Common myeloid progenitor, CD34-positive (primary cell): ENCODE data around the gene XIRP2.

Experiments
- CTCF ChIA-PET: fragments of 350-600 bp; sonication (Branson Sonifier 250); formaldehyde crosslinking; loops from one replicate; lab custom pipeline; 2021; ENCODE audit warnings: antibody characterized with exemption; lab: Charles Lee
- POLR2A ChIA-PET: fragments of 350-600 bp; sonication (Branson Sonifier 250); formaldehyde crosslinking; loops from one replicate; lab custom pipeline; 2021; ENCODE audit warnings: antibody characterized with exemption; lab: Charles Lee
- DNase-seq, 3 donors: peaks; one replicate each; pipeline versions ENCODE4 v3.0.0 to v3.0.0-alpha.2; 2013
- H3K27ac ChIP-seq, 2 experiments: 1 replicate in 1 of 2; 2 replicates in 1 of 2; pipeline ENCODE4 v1.7.0; 2013; ENCODE audit warnings: inconsistent platforms in 2 of 2, low read length in 2 of 2, mild to moderate bottlenecking in 2 of 2, low read depth in 1 of 2, moderate library complexity in 1 of 2; ENCODE audit not compliant: severe bottlenecking in 2 of 2, insufficient read depth in 1 of 2, poor library complexity in 1 of 2
- H3K27me3 ChIP-seq, 5 experiments: replicated peaks in 2 of 5; 1 replicate in 3 of 5; 2 replicates in 2 of 5; pipeline versions ENCODE4 v1.6.1 to v1.7.0; 2013; ENCODE audit warnings: low read length in 4 of 5, mild to moderate bottlenecking in 2 of 5, moderate library complexity in 2 of 5, inconsistent platforms in 1 of 5; ENCODE audit not compliant: insufficient read depth in 5 of 5, control insufficient read depth in 4 of 5
- H3K36me3 ChIP-seq, 4 experiments: 1 replicate in 2 of 4; 2 replicates in 2 of 4; pipeline versions ENCODE4 v1.6.1 to v1.7.0; 2013; ENCODE audit warnings: low read length in 3 of 4, control low read depth in 1 of 4, mild to moderate bottlenecking in 1 of 4; ENCODE audit not compliant: control insufficient read depth in 4 of 4, insufficient read depth in 4 of 4
- H3K4me1 ChIP-seq, 4 experiments: 1 replicate in 3 of 4; 2 replicates in 1 of 4; pipeline versions ENCODE4 v1.6.1 to v1.7.1; 2013; ENCODE audit warnings: low read length in 3 of 4, mild to moderate bottlenecking in 3 of 4, control low read depth in 1 of 4, inconsistent platforms in 1 of 4, moderate library complexity in 1 of 4; ENCODE audit not compliant: control insufficient read depth in 4 of 4, insufficient read depth in 4 of 4; ENCODE audit errors: control extremely low read depth in 1 of 4
- H3K4me3 ChIP-seq, 7 experiments: 1 replicate in 4 of 7; 2 replicates in 3 of 7; pipeline versions ENCODE4 v1.5.1 to v1.7.0; 2013; ENCODE audit warnings: mild to moderate bottlenecking in 7 of 7, low read length in 6 of 7, moderate library complexity in 6 of 7, inconsistent platforms in 2 of 7, low read depth in 2 of 7, control low read depth in 1 of 7; ENCODE audit not compliant: insufficient read depth in 4 of 7, control insufficient read depth in 1 of 7; ENCODE audit errors: extremely low read depth in 1 of 7
- H3K9me3 ChIP-seq, 5 experiments: 1 replicate in 4 of 5; 2 replicates in 1 of 5; pipeline versions ENCODE4 v1.6.1 to v1.7.1; 2013; ENCODE audit warnings: low read length in 4 of 5, mild to moderate bottlenecking in 2 of 5, inconsistent platforms in 1 of 5, low read depth in 1 of 5, moderate library complexity in 1 of 5; ENCODE audit not compliant: control insufficient read depth in 4 of 5, insufficient read depth in 2 of 5; ENCODE audit errors: control extremely low read depth in 1 of 5
- WGBS: methylation state at CpG from one replicate; pipeline ENCODE4 v1.1.5; 2013; ENCODE audit not compliant: insufficient coverage; 5-methylcytosine and 5-hydroxymethylcytosine counted together

XIRP2 gene

DNA sequence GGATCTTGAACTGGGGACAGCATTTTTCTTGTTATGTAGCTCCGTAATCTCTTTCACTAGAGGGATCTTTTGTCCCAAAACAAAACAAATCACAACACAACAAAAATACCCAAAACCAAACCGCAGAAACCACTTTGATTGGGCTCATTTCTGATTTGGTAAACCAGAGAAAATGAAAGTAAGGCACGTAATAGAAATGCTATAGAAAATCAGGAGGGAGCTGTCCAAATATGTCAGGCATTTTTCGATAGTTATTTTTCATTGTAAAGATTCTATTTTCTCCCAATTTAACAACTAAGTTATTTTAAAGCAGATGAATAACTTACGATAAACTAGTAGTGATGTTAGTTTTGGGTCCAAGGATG is 406.5 kb downstream of the XIRP2 start:
- peak overlapping the region; percentile 19 to 81 (median 68) for H3K4me3 ChIP-seq
- CTCF ChIA-PET: interaction anchor here (1.0 to 2.2 kb wide), 2 partner anchors 9 to 151 kb away, joined by 3 to 8 read pairs; no protein-coding TSS in a partner anchor
- no peaks in the 10 kb centered on the region for H3K9me3 ChIP-seq
- POLR2A ChIA-PET: no interaction called here
- no CpG with 5 or more reads among the region's 5 CpGs for WGBS
- no peaks in the 10 kb centered on the region for H3K36me3 ChIP-seq
- peaks cover 7 to 26% (median 22%) of the 10 kb centered on the region in 4 experiments for H3K4me1 ChIP-seq
- peaks cover 3 to 26% (median 12%) of the 10 kb centered on the region in 5 experiments for H3K27me3 ChIP-seq
- H3K27ac ChIP-seq: no peak overlapping the region
- DNase-seq: peak; percentile 36 to 70 (median 61)

DNA sequence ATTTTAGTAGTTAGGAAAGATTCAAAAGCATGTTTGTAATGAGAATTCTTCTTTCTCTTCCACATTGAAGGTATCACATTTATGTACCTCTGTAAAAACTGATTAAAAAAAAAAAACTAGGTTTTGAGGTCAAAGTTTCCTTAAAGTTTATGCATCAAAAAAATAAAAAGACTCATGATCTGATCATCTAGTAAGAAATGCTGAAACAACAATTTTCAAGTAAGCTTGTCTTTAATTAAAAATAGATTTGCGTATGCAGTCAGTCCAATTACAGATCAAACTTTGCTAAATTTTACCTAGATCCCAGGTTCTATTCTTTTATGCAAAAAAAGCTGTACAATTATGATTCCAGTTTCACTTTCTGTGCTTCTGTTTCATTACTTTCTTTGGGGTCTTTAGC is 409.0 kb downstream of the XIRP2 start:
- Histone ChIP-seq H3K27me3 (peaks cover 0 to 26% (median 10%) of the 10 kb centered on the region in 5 experiments), H3K4me3 (no peak overlapping the region), H3K27ac (no peak overlapping the region), H3K9me3 (no peaks in the 10 kb centered on the region), H3K36me3 (no peaks in the 10 kb centered on the region), H3K4me1 (peaks cover 7 to 21% (median 19%) of the 10 kb centered on the region in 4 experiments)
- no peak for DNase-seq
- POLR2A ChIA-PET: no interaction called here
- CTCF ChIA-PET: no interaction called here
- WGBS: 100% methylated on average over 1 of the region's 1 CpG

- Histone ChIP-seq H3K9me3 (no peaks in the 10 kb centered on the region), H3K27me3 (peaks cover 0 to 26% (median 10%) of the 10 kb centered on the region in 5 experiments), H3K4me1 (peaks cover 7 to 21% (median 16%) of the 10 kb centered on the region in 4 experiments), H3K27ac (no peak overlapping the region), H3K4me3 (no peak overlapping the region), H3K36me3 (no peaks in the 10 kb centered on the region)
- DNase-seq: no peak
- ChIA-PET POLR2A (no interaction called here), CTCF (no interaction called here)
- WGBS: no CpG with 5 or more reads among the region's 1 CpG
Measured at GRCh38 chr2:167298017-167298416, 409.7 kb downstream of the XIRP2 start.
